ENCODE data around the gene NCKAP1.

Gene NCKAP1

GRCh38 chr2:182951948-182952663 lies 86.2 kb downstream of the NCKAP1 start:
- no peak for DNase-seq

GRCh38 chr2:182950546-182950945 lies 87.7 kb downstream of the NCKAP1 start:
- DNase-seq = no peak

DNA sequence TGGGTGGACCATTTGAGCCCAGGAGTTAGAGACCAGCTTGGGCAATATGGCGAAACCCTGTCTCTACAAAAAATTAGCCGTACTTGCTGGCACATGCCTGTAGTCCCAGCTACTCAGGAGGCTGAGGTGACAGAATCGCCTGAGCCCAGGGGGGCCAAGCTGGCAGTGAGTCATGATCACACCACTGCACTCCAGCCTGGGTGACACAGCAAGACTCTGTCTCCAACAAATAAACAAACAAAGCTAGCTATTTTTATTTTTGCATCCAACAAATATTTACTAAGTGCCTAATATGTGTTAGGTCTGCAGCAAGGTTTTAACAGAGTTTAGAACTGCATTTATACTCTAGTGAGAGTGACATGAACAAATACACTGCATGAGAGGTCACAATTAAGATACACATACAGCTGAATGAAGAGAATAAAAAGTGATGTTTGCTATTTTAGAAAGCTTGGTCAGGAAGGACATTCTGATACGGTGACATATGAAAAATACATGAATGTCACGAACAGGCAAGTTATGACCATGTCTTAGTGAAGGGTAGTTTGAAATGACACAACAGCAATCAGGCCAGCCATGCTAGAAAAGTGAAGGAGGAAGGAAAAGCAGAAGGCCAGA lies 88.6 kb downstream of the NCKAP1 start:
- DNase-seq = peak in 2 of 56 donors; percentile 2 to 69

- DNase-seq = no peak
These were observed 89.2 kb downstream of the NCKAP1 start for GRCh38 chr2:182949052-182949451.

GRCh38 chr2:182946958-182947369 lies 91.3 kb downstream of the NCKAP1 start:
- DNase-seq = no peak

- DNase-seq = no peak
These were observed 94.9 kb downstream of the NCKAP1 start for GRCh38 chr2:182943339-182943738.

DNA sequence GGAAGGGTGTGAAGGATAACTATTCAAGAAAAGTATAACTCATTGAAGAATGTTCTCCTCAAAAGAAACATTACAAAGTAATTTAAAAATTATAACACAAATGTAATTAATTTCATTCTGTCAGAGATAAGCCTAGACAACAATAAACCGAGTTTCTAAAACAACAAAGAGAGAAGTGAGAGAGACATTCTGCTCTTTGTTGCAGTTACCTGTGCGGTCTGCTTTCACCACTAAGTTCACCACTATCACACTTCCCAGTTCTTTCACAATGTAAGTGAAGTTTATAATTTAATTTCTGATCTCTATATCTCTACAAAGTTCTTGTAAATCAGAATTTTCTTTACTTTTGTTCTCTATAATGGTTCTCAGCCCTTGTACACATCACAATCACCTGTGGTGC lies 95.5 kb downstream of the NCKAP1 start:
- DNase-seq = no peak

DNA sequence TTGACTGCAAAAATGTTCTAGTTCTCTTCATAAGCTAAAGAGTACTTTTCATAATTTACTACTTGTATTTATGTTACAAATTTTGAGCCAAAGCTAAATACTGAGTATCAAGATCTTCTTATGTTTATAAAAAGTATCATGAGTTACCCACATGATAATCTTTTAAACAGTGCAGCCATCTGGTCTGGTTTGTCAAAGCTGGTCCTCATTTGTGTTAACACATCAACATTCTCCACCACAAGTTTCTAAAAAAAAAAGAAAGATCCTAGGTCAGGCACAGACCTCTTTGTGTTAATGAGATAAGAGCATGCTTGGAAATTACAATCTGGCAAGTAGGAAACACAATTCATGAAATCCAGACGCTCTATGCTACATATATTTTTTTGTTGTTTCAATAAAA lies 96.3 kb downstream of the NCKAP1 start:
- DNase-seq = no peak

DNA sequence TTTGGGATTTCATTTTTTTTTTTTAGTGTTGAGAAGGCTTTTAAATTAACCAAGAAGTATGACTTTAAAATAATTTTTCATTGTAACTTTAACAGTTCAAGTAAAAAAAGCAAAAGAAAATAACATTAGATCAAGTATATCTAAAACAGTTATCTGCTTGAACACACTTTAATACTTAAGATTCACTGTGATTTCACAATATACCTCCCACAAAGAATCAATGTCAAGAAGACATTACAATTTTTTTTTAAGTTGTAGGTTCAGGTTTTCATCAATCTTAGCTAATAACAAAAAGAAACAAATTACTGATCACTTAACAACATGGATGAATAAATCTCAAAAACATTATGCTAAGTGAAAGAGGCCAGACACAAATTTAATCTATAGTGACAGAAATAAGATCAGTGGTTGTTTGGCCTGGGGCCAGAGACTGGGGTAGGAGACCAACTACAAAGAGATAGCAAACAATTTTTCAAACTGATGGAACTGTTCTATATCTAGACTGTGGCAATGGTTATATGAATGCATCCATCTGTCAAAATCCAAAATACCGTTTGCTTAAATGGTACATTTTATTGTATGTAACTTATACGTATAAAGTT lies 97.0 kb downstream of the NCKAP1 start:
- no peak for DNase-seq

- DNase-seq = no peak
These were observed 100.4 kb downstream of the NCKAP1 start for GRCh38 chr2:182937870-182938269.

DNA sequence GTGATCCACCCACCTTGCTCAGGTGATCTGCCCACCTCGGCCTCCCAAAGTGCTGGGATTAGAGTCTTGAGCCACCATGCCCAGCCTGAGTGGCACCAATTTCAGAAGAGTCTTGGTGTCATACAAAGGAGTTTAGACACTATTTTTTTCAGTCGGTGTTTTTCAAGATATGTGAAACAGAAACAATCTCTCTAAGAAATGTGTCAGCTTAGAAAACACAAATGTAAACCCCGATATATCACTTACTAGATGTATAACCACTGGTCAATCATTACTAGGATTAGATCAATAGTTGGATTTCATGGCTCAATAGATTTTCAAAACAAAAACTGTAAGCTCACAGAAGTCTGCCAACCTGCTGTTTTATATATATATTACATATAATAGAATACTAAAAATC lies 104.6 kb downstream of the NCKAP1 start:
- DNase-seq = no peak

DNA sequence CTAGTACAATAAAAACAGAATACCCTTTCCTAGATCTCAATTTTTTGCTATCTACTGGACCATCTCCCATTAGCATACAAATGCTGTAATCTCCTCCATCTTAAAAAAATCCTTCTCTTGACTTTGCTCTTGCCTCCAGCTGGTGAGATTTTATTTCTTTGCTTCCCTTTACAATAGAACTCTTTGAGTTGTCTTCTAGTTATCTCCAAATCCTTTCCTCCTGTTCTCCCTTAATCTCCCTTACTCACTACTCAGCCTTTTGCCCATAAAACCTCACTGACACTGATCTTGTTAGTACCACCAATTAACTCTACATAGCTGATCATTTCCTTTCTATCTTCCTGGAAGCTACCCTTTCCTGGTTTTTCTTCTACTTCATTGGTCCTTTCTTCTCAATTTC lies 108.3 kb downstream of the NCKAP1 start:
- no peak for DNase-seq

GRCh38 chr2:182924306-182924705 lies 114.0 kb downstream of the NCKAP1 start:
- peak in 2 of 56 donors; percentile 2 to 12 for DNase-seq

DNA sequence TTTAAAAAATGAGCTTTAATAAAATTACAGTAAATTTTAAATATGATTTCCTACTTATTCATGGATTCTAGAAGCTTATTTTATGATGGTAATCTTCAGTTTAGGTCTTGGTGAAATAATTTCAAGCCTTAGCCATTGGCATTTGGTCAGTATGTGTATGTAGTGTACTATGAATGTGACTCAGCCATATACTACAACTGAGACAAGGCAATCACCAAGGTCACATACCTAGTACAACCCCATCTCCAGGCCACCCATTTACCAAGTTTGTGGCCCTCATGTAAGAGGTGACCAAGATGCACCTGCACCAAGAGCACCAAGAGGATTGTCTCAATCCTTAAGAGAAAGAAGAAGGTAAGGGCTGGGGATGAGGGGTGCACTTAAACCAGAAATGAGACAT lies 117.0 kb downstream of the NCKAP1 start:
- DNase-seq = no peak

DNA sequence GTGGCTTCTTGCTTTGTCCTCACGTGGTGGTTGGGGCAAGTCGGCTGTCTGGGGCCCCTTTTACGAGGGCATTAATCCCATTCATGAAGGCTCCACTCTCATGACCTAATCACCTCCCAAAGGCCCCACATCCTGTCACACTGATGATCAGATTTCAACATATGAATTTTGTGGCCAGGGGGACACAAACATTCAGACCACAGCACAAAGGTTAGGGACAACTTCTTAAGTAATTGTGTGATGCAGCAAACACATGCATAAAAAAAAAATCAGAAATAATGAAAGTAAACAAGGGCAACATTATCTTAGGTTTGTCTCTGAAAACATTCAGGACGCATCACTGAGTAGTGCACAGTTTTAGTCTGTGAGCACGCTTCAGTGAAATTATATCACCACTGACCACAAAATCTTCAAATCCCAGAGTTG lies 117.6 kb downstream of the NCKAP1 start:
- no peak for DNase-seq

DNA sequence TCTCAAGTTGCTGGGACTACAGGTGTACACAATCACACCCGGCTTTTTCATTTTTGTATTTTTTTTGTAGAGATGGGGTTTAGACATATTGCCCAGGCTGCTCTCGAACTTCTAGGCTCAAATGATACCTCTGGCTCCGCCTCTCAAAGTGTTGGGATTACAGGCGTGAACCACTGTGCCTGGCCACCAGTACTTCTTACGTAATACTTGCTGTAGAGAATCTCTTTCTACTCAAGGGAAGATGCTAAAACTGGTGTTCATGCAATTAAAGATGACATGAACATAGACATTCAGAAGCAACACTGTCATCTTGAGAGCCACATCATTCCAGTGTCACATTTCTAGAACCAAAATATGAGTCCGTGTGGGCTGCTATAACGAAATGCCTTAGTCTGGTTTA lies 118.2 kb downstream of the NCKAP1 start:
- no peak for DNase-seq

- DNase-seq = no peak
These were observed 119.2 kb downstream of the NCKAP1 start for GRCh38 chr2:182918961-182919652.

DNA sequence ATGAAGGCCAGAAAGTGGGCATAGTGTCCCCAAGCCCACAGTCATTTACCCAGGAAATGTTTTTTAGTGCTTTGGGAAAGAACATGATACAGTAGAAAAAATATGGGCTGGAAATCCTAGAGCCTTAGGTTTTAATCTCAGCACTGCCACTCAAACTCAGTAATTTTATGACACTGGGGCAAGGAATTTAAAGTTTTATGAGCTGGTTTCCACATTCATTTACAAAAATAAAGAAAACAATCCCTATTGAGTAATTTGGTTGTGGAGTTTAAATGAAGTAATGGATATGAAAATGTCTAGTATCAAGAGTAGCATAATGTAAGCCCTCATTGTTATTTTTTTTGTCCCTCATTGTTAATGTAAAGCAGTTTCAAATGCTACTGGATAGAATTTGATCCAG lies 120.3 kb downstream of the NCKAP1 start:
- DNase-seq = no peak

DNA sequence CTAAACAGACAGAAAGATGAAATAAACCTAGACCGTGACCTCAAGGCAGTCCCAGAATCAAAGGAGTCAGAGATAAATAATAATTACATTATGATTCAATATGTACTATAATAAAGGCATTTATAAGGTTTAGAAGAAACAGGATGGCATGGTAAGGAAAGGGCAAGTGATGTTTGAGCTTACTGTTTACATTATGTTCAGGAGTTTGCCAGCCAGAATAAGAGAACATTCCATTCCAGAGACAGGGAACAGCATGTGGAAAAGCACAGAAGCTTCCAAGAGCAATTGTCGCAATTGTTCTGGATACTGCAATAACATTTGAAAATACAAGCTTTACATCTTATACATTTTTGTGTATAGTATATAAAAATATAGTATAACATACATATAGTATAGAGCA lies 121.8 kb downstream of the NCKAP1 start:
- no peak for DNase-seq

DNA sequence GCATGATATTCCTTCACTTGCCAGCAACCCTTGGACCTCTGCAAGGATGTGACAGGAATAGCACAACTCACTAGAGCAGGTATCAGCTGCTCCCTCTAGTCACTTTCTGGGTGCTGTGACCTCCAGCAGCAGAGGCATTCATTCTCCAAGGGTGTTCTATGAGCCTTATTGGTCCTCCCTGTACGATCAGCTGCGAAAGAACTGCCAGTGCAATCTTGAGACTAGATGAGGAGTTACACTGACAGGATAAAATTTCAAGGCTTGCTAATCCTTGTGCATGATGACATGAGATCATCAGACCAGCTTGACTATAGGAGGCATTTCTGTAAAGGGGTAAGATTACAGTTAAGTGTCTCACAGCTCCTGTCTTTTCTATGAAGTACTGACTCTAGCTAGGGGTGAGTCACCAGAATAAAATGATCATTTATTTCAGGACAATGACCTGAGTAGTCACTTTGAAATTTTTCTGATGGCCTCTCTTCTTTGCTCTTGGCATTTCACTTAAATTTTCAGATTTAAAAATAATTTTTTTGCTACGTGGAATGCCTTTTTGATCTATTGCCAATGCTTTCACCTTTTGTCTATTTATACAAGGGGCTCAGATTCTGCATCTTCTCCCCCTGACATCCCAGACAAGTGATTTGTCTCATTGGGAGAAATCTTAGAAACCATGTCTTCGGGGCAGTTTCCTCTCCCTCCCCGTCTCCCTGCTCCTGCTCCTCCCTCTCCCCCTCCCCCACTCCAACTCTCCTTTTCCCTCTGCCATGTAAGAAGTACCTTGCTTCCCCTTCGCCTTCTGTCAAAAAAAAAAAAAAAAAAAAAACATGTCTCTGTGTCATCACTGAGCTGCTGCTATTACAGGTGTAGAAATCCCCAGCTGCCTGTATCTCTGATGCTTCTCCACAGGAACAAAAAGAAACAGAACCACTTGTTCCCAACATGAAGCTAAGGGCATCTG lies 122.6 kb downstream of the NCKAP1 start:
- DNase-seq = no peak

- no peak for DNase-seq
These were observed 123.4 kb downstream of the NCKAP1 start for GRCh38 chr2:182914852-182915251.
